OCI-LY7 (cell line): ENCODE measurements around the gene CATSPER3.

ENCODE experiments used
- CTCF ChIP-seq: fragments of 200-600 bp; sonication (generic); conservative IDR thresholded peaks from 2 replicates; pipeline ENCODE4 v1.5.1; 2014; ENCODE audit warnings: mild to moderate bottlenecking, antibody characterized with exemption, low read length, moderate library complexity, mixed read lengths
- EZH2phosphoT487 ChIP-seq: fragments of 200-600 bp; sonication (generic); IDR thresholded peaks from 2 replicates; pipeline ENCODE4 v1.6.1; 2018; ENCODE audit warnings: low read depth, borderline replicate concordance, mild to moderate bottlenecking, mixed run types, antibody characterized with exemption, low read length, moderate library complexity, mixed read lengths

- TF ChIP-seq CTCF (no peak), EZH2phosphoT487 (no peak)
Measured at GRCh38 chr5:134975843-134976242, 8.1 kb downstream of the CATSPER3 start.
